Breast epithelium (tissue), 4 donors: ENCODE measurements around the gene RFX8. TPM values are rescaled to one million over a fixed set of nuclear protein-coding genes. Genes with fewer than 3 reads are reported as not detected.
"Not testable (repeated sequence)": the region's sequence is repeated elsewhere in the genome, so short reads cannot be mapped to it uniquely, and the experiment has no call there.

Source experiments
- DNase-seq, 2 donors: peaks; one replicate each; pipeline ENCODE4 v3.0.0-alpha.2; 2019; ENCODE audit warnings: low spot score in 2 of 2
- H3K27ac ChIP-seq, 2 donors: fragments of 200-600 bp; sonication (generic) in 1 of 2; one replicate each; pipeline ENCODE4 v1.5.1; 2016 to 2019; ENCODE audit warnings: mild to moderate bottlenecking in 1 of 2
- H3K27me3 ChIP-seq, 2 donors: fragments of 200-600 bp; sonication (generic) in 1 of 2; one replicate each; pipeline versions ENCODE4 v1.5.1 to v1.6.0; 2017 to 2019; ENCODE audit warnings: control low read depth in 1 of 2, mild to moderate bottlenecking in 1 of 2
- H3K36me3 ChIP-seq: fragments of 200-600 bp; one replicate; pipeline ENCODE4 v1.5.1; 2019
- H3K4me1 ChIP-seq, 2 donors: fragments of 200-600 bp; sonication (generic); one replicate each; pipeline ENCODE4 v1.5.1; 2016 to 2019; ENCODE audit warnings: control low read depth in 1 of 2
- H3K4me3 ChIP-seq, 3 donors: fragments of 200-600 bp; sonication (generic); 1 replicate in 2 of 3; 2 replicates in 1 of 3; pipeline ENCODE4 v1.5.1; 2016 to 2019; ENCODE audit warnings: mild to moderate bottlenecking in 3 of 3, moderate library complexity in 2 of 3
- H3K9me3 ChIP-seq, 2 donors: fragments of 200-600 bp; sonication (generic) in 1 of 2; one replicate each; pipeline ENCODE4 v1.5.1; 2016 to 2019; ENCODE audit warnings: control low read depth in 1 of 2
- POLR2A ChIP-seq: fragments of 450-650 bp; IDR thresholded peaks from one replicate; pipeline ENCODE4 v1.6.1; 2016; ENCODE audit warnings: antibody characterized with exemption, mild to moderate bottlenecking, moderate library complexity
- POLR2AphosphoS5 ChIP-seq, 3 donors: sonication (generic); formaldehyde crosslinking; IDR thresholded peaks; one replicate each; pipeline ENCODE4 v1.6.1; 2017; ENCODE audit warnings: antibody characterized with exemption in 3 of 3
- intact Hi-C: fragments of 100-400 bp; cut with DNase I; formaldehyde crosslinking; loops from one replicate; pipeline ENCODE4 v1.15.1; 2023; ENCODE audit warnings: low total_unique reads
- total RNA-seq, 3 donors: library from RNA; depleted of rRNA; stranded (reverse); fragments of >200 nt; gene quantifications; one replicate each; pipeline ENCODE4 v1.1.0, GENCODE V29; 2016
- TF ChIP-seq, protein P1 (sequence below), 3 donors: fragments of 450-650 bp; IDR thresholded peaks; one replicate each; pipeline ENCODE4 v1.5.1; 2016 to 2017; ENCODE audit warnings: antibody characterized with exemption in 3 of 3, mild to moderate bottlenecking in 3 of 3, moderate library complexity in 3 of 3

The RFX8 gene
- total RNA-seq, 3 donors from 2014 or later, result 0.96 to 3.8 (median 2.3) TPM

DNA sequence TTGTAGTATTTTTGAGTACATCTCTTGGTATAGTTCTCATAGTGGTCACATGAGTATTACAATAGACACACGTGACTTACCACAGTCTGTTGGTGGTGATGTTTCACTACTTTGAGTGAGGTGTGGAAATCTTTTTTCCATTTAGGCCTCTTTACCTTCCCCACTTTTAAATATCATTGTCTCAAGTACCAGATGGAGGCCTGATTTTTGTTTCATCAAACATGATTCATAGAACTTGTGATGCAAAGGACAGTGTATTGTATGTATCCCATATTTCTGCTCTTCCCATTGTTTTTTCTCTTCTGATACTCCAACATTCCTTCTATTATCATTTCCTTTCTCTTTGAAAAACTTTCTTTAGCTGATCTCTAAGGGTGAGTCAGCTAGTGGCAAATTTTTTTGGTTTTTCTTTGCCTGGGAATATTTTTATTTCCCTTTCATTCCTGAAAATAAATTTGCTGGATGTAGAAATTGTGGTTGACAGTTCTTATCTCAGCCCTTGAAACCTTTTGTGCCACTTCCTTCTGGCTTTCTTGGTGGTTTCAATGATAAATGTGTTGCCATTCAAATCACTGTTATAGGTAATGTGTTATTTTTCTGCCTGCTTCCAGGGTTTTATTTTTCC, 32.8 kb downstream of the RFX8 start:
- H3K27ac ChIP-seq, result no peak overlapping the region
- no peaks in the 10 kb centered on the region for H3K36me3 ChIP-seq
- H3K9me3 ChIP-seq, result no peaks in the 10 kb centered on the region
- TF ChIP-seq POLR2AphosphoS5 (IDR thresholded peaks at IDR 0.05), result no peak
- TF ChIP-seq, protein P1, sequence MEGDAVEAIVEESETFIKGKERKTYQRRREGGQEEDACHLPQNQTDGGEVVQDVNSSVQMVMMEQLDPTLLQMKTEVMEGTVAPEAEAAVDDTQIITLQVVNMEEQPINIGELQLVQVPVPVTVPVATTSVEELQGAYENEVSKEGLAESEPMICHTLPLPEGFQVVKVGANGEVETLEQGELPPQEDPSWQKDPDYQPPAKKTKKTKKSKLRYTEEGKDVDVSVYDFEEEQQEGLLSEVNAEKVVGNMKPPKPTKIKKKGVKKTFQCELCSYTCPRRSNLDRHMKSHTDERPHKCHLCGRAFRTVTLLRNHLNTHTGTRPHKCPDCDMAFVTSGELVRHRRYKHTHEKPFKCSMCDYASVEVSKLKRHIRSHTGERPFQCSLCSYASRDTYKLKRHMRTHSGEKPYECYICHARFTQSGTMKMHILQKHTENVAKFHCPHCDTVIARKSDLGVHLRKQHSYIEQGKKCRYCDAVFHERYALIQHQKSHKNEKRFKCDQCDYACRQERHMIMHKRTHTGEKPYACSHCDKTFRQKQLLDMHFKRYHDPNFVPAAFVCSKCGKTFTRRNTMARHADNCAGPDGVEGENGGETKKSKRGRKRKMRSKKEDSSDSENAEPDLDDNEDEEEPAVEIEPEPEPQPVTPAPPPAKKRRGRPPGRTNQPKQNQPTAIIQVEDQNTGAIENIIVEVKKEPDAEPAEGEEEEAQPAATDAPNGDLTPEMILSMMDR (IDR thresholded peaks at IDR 0.05), result no peak
- no peak for TF ChIP-seq POLR2A
- no peak overlapping the region for H3K4me3 ChIP-seq
- intact Hi-C loops, result no loop called here
- no peaks in the 10 kb centered on the region for H3K27me3 ChIP-seq
- no peak for DNase-seq
- H3K4me1 ChIP-seq, result no peaks in the 10 kb centered on the region

DNA sequence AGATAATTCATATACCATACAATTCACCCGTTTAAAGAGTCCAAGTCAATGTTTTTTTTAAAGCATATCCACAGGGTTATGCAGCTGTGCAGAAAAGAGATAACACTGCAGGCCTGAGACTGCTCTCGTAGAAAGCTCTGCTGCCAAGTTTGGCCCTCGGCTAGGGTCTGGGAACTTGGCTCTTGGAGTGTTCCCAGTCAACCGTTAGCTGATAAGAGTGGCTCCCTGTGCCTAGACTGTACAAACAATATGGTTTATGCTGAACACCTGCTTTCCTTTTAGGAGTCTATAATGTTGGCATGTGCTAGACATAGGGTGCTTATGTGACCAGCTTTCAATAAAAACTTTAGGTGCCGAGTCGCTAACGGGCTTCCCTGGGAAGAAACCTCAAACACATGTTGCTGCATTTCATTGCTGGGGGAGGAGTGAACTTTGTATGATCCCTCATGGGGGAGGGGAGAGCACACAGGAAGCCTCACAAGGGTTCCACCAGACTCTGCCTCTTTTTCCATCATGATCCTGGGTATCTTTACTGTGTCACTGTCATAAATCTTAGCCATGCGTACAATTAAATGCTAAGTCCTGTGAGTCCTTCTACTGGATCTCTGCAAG, 34.7 kb downstream of the RFX8 start:
- Histone ChIP-seq H3K27me3 (no peaks in the 10 kb centered on the region), H3K4me1 (no peaks in the 10 kb centered on the region), H3K9me3 (no peaks in the 10 kb centered on the region), H3K4me3 (no peak overlapping the region), H3K36me3 (no peaks in the 10 kb centered on the region), H3K27ac (no peak overlapping the region)
- intact Hi-C loops, result no loop called here
- TF ChIP-seq POLR2A (no peak), POLR2AphosphoS5 (IDR thresholded peaks at IDR 0.05) (no peak)
- TF ChIP-seq, protein P1 (IDR thresholded peaks at IDR 0.05), result no peak
- no peak for DNase-seq

DNA sequence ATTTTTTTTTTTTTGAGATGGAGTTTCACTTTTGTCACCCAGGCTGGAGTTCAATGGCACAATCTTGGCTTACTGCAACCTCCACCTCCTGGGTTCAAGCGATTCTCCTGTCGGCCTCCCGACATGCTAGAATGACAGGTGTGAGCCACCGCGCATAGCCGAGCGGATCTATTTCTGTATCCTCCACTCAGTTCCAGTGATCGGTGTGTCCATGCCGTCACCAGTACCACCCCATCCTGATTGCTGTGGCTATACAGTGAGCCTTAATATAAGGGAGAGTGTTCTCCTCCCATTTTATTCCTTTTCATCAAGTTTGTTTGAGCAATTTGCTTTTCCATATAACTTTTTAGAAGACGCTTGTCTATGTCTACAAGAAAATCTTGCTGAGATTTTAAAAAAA, 35.2 kb downstream of the RFX8 start:
- no peaks in the 10 kb centered on the region for H3K9me3 ChIP-seq
- no peaks in the 10 kb centered on the region for H3K36me3 ChIP-seq
- no peaks in the 10 kb centered on the region for H3K27me3 ChIP-seq
- H3K4me1 ChIP-seq, result no peaks in the 10 kb centered on the region
- no peak for DNase-seq
- no peak for TF ChIP-seq POLR2A
- H3K4me3 ChIP-seq, result no peak overlapping the region
- intact Hi-C loops, result no loop called here
- H3K27ac ChIP-seq, result no peak overlapping the region

DNA sequence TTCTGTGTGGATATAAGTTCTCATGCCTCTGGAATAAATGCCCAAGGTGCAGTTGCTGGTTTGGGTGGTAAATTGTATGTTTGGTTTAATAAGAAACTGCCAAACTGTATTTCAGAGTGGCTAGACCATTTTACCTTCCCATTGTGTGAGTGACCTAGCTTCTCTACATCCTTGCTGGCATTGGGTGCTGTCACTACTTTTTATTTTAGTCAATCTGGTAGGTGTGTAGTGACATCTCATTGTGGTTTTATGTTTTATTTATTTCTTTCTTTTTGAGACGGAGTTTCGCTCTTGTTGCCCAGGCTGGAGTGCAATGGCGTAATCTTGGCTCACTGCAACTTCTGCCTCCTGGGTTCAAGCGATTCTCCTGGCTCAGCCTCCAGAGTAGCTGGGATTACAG, 36.4 kb downstream of the RFX8 start:
- H3K4me3 ChIP-seq, H3K9me3 ChIP-seq, H3K36me3 ChIP-seq, DNase-seq, intact Hi-C loops, H3K4me1 ChIP-seq, H3K27ac ChIP-seq, H3K27me3 ChIP-seq: not testable (repeated sequence)

DNA sequence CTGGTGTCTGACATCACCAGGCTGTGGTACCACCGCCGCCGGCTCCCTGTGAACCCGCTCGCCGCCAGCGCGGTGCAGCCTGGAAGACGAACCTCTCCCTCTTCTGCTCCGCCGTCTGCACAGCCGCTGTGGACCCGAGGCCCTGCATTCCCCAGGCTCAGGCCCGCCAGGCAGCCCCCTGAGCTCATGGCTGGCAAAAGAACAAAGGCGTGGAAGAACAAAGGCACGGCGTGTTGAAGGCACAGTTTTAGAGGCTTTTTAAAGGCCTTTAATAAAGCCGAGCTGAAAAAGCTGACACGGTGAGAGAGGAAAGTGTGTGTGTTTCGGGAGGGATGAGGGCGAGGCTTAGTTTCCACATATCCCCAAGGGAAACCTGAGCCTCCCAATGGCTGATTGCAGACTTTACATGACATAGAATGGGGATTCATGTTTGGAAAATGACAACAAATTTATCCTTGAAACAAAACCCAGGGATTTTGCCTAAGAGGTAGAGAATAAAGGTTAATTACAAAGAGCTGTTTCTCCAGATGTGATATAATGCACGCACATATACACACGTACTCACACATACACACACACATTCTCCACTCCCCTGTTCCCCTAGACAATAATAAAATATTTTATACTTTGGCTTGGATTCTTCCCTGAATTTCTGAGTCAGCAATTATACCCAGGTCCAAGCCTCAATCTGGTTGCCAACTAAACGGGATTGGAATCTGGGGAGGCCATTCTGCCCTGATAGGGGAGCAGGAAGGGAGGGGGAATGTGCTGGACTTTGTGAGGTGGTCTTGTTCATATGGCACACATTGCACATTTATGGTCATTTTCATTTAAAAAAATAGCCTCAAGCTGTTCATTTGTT, 39.7 kb downstream of the RFX8 start:
- peak overlapping the region in 2 of 3 donors; percentile 29 to 52 for H3K4me3 ChIP-seq
- H3K9me3 ChIP-seq, result no peaks in the 10 kb centered on the region
- H3K4me1 ChIP-seq, result no peaks in the 10 kb centered on the region
- H3K27me3 ChIP-seq, result no peaks in the 10 kb centered on the region
- H3K27ac ChIP-seq, result peak overlapping the region; percentile 52 to 59
- TF ChIP-seq POLR2AphosphoS5 (IDR thresholded peaks at IDR 0.05), result no peak
- TF ChIP-seq, protein P1 (IDR thresholded peaks at IDR 0.05), result no peak
- TF ChIP-seq POLR2A, result no peak
- no peak for DNase-seq
- H3K36me3 ChIP-seq, result no peaks in the 10 kb centered on the region
- intact Hi-C loops, result no loop called here

DNA sequence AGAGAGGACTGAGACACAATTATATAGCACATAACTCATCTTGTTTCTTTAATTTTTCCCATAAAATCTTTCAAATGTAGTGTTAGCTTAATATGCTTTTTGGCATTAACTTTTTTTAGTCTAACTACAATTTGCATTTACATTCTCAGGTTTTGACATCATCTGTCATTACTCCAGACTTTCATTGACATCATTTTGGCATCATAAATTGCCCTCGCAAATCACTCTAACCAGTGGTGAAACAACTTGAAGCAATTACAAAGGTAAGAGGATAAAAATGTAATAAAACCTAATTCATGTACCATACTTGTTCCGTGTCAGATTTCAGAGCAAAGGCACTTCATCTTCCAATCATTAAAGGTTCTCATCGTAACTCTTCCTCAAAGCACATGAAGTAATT, 41.4 kb downstream of the RFX8 start:
- no peaks in the 10 kb centered on the region for H3K9me3 ChIP-seq
- intact Hi-C loops, result no loop called here
- DNase-seq, result no peak
- TF ChIP-seq POLR2AphosphoS5 (IDR thresholded peaks at IDR 0.05), result no peak
- TF ChIP-seq POLR2A, result no peak
- TF ChIP-seq, protein P1 (IDR thresholded peaks at IDR 0.05), result no peak
- no peaks in the 10 kb centered on the region for H3K36me3 ChIP-seq
- H3K27ac ChIP-seq, result no peak overlapping the region
- no peaks in the 10 kb centered on the region for H3K4me1 ChIP-seq
- no peak overlapping the region for H3K4me3 ChIP-seq
- H3K27me3 ChIP-seq, result no peaks in the 10 kb centered on the region
